Panc1 (cell line): Measurements from ENCODE around the gene SPATA1.

ENCODE experiments used
- POLR2AphosphoS5 ChIP-seq: IDR thresholded peaks from 2 replicates; pipeline ENCODE4 v1.6.1; 2012; ENCODE audit warnings: mild to moderate bottlenecking, low read depth, low read length, moderate library complexity
- SIN3A ChIP-seq: IDR thresholded peaks from 2 replicates; pipeline ENCODE4 v1.6.1; 2012; ENCODE audit warnings: low read depth, mild to moderate bottlenecking, low read length, moderate library complexity, borderline replicate concordance; ENCODE audit not compliant: insufficient read depth
- TCF7L2 ChIP-seq: IDR thresholded peaks from 2 replicates; pipeline ENCODE4 v1.6.1; 2011; ENCODE audit warnings: mild to moderate bottlenecking, low read depth, low read length, inconsistent platforms
- TF ChIP-seq, protein P1 (sequence below): fragments of 450-650 bp; IDR thresholded peaks from 2 replicates; pipeline ENCODE4 v1.5.1; 2017; ENCODE audit warnings: mild to moderate bottlenecking
- TF ChIP-seq, protein P2 (sequence below), 2 experiments: IDR thresholded peaks; 2 replicates each; pipeline ENCODE4 v1.6.1; 2011 to 2012; ENCODE audit warnings: low read depth in 2 of 2, control low read depth in 1 of 2, low read length in 1 of 2, mild to moderate bottlenecking in 1 of 2, moderate library complexity in 1 of 2; ENCODE audit not compliant: insufficient read depth in 1 of 2

DNA sequence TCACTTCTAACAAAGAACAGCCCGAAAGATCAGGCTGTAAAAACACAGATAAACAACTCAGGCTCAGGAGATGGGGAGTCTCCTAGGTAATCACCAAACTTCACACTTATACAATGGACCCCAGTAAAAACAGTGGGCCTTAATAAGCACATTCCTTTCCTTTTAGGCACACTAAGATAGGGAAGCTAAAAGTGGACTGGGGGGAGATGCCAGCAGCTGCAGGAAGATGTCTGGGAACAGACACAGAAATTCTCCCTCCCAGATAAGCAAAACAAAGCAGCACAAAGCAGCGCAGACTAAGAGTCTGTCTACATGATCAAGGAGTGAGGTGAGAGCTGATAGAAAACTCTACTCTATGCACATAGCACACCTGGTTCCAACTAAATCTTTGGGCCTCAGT lies 97.0 kb downstream of the SPATA1 start:
- TF ChIP-seq, protein P1, sequence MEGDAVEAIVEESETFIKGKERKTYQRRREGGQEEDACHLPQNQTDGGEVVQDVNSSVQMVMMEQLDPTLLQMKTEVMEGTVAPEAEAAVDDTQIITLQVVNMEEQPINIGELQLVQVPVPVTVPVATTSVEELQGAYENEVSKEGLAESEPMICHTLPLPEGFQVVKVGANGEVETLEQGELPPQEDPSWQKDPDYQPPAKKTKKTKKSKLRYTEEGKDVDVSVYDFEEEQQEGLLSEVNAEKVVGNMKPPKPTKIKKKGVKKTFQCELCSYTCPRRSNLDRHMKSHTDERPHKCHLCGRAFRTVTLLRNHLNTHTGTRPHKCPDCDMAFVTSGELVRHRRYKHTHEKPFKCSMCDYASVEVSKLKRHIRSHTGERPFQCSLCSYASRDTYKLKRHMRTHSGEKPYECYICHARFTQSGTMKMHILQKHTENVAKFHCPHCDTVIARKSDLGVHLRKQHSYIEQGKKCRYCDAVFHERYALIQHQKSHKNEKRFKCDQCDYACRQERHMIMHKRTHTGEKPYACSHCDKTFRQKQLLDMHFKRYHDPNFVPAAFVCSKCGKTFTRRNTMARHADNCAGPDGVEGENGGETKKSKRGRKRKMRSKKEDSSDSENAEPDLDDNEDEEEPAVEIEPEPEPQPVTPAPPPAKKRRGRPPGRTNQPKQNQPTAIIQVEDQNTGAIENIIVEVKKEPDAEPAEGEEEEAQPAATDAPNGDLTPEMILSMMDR: no peak
- no peak for TF ChIP-seq SIN3A
- TF ChIP-seq, protein P2, sequence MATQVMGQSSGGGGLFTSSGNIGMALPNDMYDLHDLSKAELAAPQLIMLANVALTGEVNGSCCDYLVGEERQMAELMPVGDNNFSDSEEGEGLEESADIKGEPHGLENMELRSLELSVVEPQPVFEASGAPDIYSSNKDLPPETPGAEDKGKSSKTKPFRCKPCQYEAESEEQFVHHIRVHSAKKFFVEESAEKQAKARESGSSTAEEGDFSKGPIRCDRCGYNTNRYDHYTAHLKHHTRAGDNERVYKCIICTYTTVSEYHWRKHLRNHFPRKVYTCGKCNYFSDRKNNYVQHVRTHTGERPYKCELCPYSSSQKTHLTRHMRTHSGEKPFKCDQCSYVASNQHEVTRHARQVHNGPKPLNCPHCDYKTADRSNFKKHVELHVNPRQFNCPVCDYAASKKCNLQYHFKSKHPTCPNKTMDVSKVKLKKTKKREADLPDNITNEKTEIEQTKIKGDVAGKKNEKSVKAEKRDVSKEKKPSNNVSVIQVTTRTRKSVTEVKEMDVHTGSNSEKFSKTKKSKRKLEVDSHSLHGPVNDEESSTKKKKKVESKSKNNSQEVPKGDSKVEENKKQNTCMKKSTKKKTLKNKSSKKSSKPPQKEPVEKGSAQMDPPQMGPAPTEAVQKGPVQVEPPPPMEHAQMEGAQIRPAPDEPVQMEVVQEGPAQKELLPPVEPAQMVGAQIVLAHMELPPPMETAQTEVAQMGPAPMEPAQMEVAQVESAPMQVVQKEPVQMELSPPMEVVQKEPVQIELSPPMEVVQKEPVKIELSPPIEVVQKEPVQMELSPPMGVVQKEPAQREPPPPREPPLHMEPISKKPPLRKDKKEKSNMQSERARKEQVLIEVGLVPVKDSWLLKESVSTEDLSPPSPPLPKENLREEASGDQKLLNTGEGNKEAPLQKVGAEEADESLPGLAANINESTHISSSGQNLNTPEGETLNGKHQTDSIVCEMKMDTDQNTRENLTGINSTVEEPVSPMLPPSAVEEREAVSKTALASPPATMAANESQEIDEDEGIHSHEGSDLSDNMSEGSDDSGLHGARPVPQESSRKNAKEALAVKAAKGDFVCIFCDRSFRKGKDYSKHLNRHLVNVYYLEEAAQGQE (IDR thresholded peaks at IDR 0.05; ENCODE audit: insufficient read depth in 1 of 2, low read depth in 2 of 2, low read length in 1 of 2): no peak
- TF ChIP-seq TCF7L2: no peak
- no peak for TF ChIP-seq POLR2AphosphoS5
